Endothelial cell of umbilical vein (primary cell): ENCODE data around the gene APC2.

ENCODE experiments used
- JUN ChIP-seq: IDR thresholded peaks from 2 replicates; pipeline ENCODE4 v1.6.1; 2011; ENCODE audit warnings: borderline replicate concordance, low read depth; ENCODE audit not compliant: insufficient read length, insufficient read depth
- POLR2AphosphoS5 ChIP-seq: IDR thresholded peaks from 2 replicates; pipeline ENCODE4 v1.6.1; 2012; ENCODE audit warnings: low read depth, mild to moderate bottlenecking, control low read depth, low read length, moderate library complexity; ENCODE audit not compliant: insufficient read depth
- TF ChIP-seq, protein P1 (sequence below), 2 donors: IDR thresholded peaks; 1 replicate in 1 of 2; 2 replicates in 1 of 2; pipeline ENCODE4 v1.5.1; 2011; ENCODE audit warnings: low read length in 2 of 2, mild to moderate bottlenecking in 2 of 2, moderate library complexity in 2 of 2, control low read depth in 1 of 2, inconsistent platforms in 1 of 2, low read depth in 1 of 2; ENCODE audit not compliant: insufficient read depth in 1 of 2; ENCODE audit errors: extremely low read depth in 1 of 2

DNA sequence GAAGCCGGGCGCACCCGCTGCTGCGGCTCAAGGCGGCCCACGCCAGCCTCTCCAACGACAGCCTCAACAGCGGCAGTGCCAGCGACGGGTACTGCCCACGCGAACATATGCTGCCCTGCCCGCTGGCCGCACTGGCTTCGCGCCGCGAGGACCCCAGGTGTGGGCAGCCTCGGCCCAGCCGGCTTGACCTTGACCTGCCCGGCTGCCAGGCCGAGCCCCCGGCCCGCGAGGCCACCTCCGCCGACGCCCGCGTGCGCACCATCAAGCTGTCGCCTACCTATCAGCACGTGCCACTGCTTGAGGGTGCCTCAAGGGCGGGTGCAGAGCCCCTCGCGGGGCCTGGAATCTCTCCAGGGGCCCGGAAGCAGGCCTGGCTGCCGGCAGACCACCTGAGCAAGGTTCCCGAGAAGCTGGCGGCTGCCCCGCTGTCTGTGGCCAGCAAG is 16.1 kb downstream of the APC2 start:
- TF ChIP-seq POLR2AphosphoS5 (no peak), JUN (no peak)
- TF ChIP-seq, protein P1, sequence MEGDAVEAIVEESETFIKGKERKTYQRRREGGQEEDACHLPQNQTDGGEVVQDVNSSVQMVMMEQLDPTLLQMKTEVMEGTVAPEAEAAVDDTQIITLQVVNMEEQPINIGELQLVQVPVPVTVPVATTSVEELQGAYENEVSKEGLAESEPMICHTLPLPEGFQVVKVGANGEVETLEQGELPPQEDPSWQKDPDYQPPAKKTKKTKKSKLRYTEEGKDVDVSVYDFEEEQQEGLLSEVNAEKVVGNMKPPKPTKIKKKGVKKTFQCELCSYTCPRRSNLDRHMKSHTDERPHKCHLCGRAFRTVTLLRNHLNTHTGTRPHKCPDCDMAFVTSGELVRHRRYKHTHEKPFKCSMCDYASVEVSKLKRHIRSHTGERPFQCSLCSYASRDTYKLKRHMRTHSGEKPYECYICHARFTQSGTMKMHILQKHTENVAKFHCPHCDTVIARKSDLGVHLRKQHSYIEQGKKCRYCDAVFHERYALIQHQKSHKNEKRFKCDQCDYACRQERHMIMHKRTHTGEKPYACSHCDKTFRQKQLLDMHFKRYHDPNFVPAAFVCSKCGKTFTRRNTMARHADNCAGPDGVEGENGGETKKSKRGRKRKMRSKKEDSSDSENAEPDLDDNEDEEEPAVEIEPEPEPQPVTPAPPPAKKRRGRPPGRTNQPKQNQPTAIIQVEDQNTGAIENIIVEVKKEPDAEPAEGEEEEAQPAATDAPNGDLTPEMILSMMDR (IDR thresholded peaks at IDR 0.05; ENCODE audit: extremely low read depth in 1 of 2, insufficient read depth in 1 of 2, low read depth in 1 of 2, low read length in 2 of 2): no peak
